K562 (cell line): ENCODE measurements around the gene PMIS2. TPM values are rescaled to one million over a fixed set of nuclear protein-coding genes. Genes with fewer than 3 reads are reported as not detected.
A peak's percentile ranks its signal among the peaks of the same experiment; 100 is the strongest.

Experiments used
- ARID3A ChIP-seq: IDR thresholded peaks from 2 replicates; pipeline ENCODE4 v1.6.1; 2012; ENCODE audit warnings: low read depth, low read length, improper control_type of control experiment, borderline replicate concordance
- ATF4 ChIP-seq: fragments of 450-650 bp; formaldehyde crosslinking; IDR thresholded peaks from 2 replicates; pipeline ENCODE4 v1.4.0; 2022; ENCODE audit warnings: mild to moderate bottlenecking, moderate library complexity
- CC2D1A ChIP-seq: fragments of 450-650 bp; IDR thresholded peaks from 2 replicates; pipeline ENCODE4 v1.6.1; 2017; ENCODE audit warnings: mild to moderate bottlenecking
- CEBPG ChIP-seq, 3 experiments: fragments of 200-800 bp in 1 of 3; sonication (Bioruptor generic) in 1 of 3; sonication (generic) in 1 of 3; formaldehyde crosslinking in 1 of 3; IDR thresholded peaks in 2 of 3; conservative IDR thresholded peaks in 1 of 3; 2 replicates each; pipeline versions ENCODE4 v1.6.1 to v1.8.0; 2016 to 2022; ENCODE audit warnings: missing compliant biosample characterization in 2 of 3, missing genetic modification characterization in 2 of 3, mild to moderate bottlenecking in 1 of 3, missing genetic modification reagents in 1 of 3
- DACH1 ChIP-seq: fragments of 450-650 bp; IDR thresholded peaks from 2 replicates; pipeline ENCODE4 v1.6.1; 2018; ENCODE audit not compliant: partially characterized antibody
- DNMT1 ChIP-seq: fragments of 450-650 bp; IDR thresholded peaks from 2 replicates; pipeline ENCODE4 v1.6.1; 2016; ENCODE audit warnings: antibody characterized with exemption, mild to moderate bottlenecking
- MBD1 ChIP-seq: fragments of 250-450 bp; sonication (Bioruptor Pico); IDR thresholded peaks from 2 replicates; pipeline ENCODE4 v1.8.0; 2022; ENCODE audit warnings: inconsistent platforms
- MTA2 ChIP-seq: fragments of 450-650 bp; IDR thresholded peaks from 2 replicates; pipeline ENCODE4 v1.6.1; 2016; ENCODE audit warnings: low read depth
- MTA3 ChIP-seq: fragments of 450-650 bp; formaldehyde crosslinking; IDR thresholded peaks from 2 replicates; pipeline ENCODE4 v1.6.1; 2017; ENCODE audit warnings: mild to moderate bottlenecking, borderline replicate concordance
- PML ChIP-seq: IDR thresholded peaks from 2 replicates; pipeline ENCODE4 v1.6.1; 2012; ENCODE audit warnings: low read length, inconsistent platforms
- SAFB ChIP-seq: fragments of 200-400 bp; formaldehyde crosslinking; IDR thresholded peaks from 2 replicates; pipeline ENCODE4 v1.6.1; 2017; ENCODE audit warnings: low read depth, low read length, borderline replicate concordance
- TOE1 ChIP-seq, 2 experiments: fragments of 450-650 bp in 1 of 2; sonication (generic) in 1 of 2; formaldehyde crosslinking in 1 of 2; IDR thresholded peaks; 2 replicates each; pipeline versions ENCODE4 v1.7.1 to v1.8.0; 2016 to 2022; ENCODE audit warnings: borderline replicate concordance in 2 of 2, mild to moderate bottlenecking in 2 of 2, antibody characterized with exemption in 1 of 2, inconsistent platforms in 1 of 2, low read depth in 1 of 2, missing genetic modification reagents in 1 of 2, moderate library complexity in 1 of 2
- TRIM25 ChIP-seq: fragments of 450-650 bp; IDR thresholded peaks from 2 replicates; pipeline ENCODE4 v1.7.0; 2016; ENCODE audit warnings: borderline replicate concordance
- ZNF140 ChIP-seq: fragments of 250-450 bp; sonication (Bioruptor Pico); IDR thresholded peaks from 2 replicates; pipeline ENCODE4 v1.8.0; 2021; ENCODE audit warnings: moderate library complexity, mild to moderate bottlenecking, inconsistent platforms
- ZNF395 ChIP-seq: fragments of 200-800 bp; sonication (Bioruptor generic); IDR thresholded peaks from 2 replicates; pipeline ENCODE4 v1.6.1; 2017; ENCODE audit warnings: missing genetic modification characterization, missing compliant biosample characterization
- ZNF586 ChIP-seq: fragments of 450-650 bp; formaldehyde crosslinking; conservative IDR thresholded peaks from 2 replicates; pipeline ENCODE4 v1.4.0; 2020; ENCODE audit warnings: mild to moderate bottlenecking, moderate library complexity
- ZNF830 ChIP-seq: fragments of 250-450 bp; sonication (Bioruptor Pico); IDR thresholded peaks from 2 replicates; pipeline ENCODE4 v1.5.0; 2021; ENCODE audit warnings: mild to moderate bottlenecking
- polyA plus RNA-seq, 8 experiments: library from polyadenylated mRNA; depleted of rRNA in 4 of 8; stranded (reverse) in 5 of 8; unstranded in 3 of 8; fragments of >200 nt; fragmentation: Nextera tagmentation in 2 of 8; fragmentation: Illumina TruSeq in 1 of 8; extraction: Ambion mirVana in 2 of 8; extraction: Trizol in 1 of 8; gene quantifications; 2 replicates each; pipeline versions ENCODE4 v1.2.1 to v1.2.3, GENCODE V29; 2011 to 2014; ENCODE audit warnings: inconsistent platforms in 1 of 8, missing spikeins in 1 of 8
- total RNA-seq, 7 experiments: library from RNA; depleted of rRNA in 6 of 7; stranded (reverse); fragments of >200 nt in 6 of 7; fragmentation: Illumina TruSeq in 2 of 7; extraction: Trizol in 2 of 7; gene quantifications; 2 replicates each; pipeline versions ENCODE4 v1.2.1 to v1.2.3, GENCODE V29; 2011 to 2021; ENCODE audit warnings: low replicate concordance in 1 of 7

The PMIS2 gene
- total and polyA plus RNA-seq, 9 of the 15 experiments (the other 6 are each of a cell fraction or from before 2014, with no cell fraction given): not detected

- TF ChIP-seq TRIM25: no peak
- 0 out of 2 replicates have a peak, but pooled peaks have one; percentile 79 for TF ChIP-seq MTA3
- no peak for TF ChIP-seq ARID3A
- no peak for TF ChIP-seq ZNF395 (CRISPR knock-in tag)
- TF ChIP-seq CEBPG (CRISPR knock-in tag; IDR thresholded peaks at IDR 0.05): no peak
- TF ChIP-seq CEBPG (tag; conservative IDR thresholded peaks at IDR 0.05 in 1 of 2, IDR thresholded peaks at IDR 0.05 in 1 of 2): peak in 1 of 2 experiments; percentile 48; a peak in 1 of 4 replicates
- no peak for TF ChIP-seq MTA2
- peak; percentile 41; the same call in 1 of the 2 replicates for TF ChIP-seq SAFB
- no peak for TF ChIP-seq MBD1 (CRISPR knock-in tag)
- TF ChIP-seq ZNF140 (CRISPR knock-in tag): no peak
- TF ChIP-seq CC2D1A: no peak
- no peak for TF ChIP-seq TOE1 (IDR thresholded peaks at IDR 0.05; ENCODE audit: borderline replicate concordance)
- TF ChIP-seq TOE1 (CRISPR knock-in tag; IDR thresholded peaks at IDR 0.05; ENCODE audit: borderline replicate concordance, low read depth): no peak
- TF ChIP-seq ZNF586: no peak
- TF ChIP-seq PML: peak; percentile 46; the same call in 1 of the 2 replicates
- TF ChIP-seq DNMT1: no peak
- TF ChIP-seq ZNF830: no peak
- no peak for TF ChIP-seq ATF4 (CRISPR knock-in tag)
- TF ChIP-seq DACH1: no peak
Measured at GRCh38 chr19:35545001-35545854, 40.7 kb upstream of the PMIS2 start, which contains the start of gene TMEM147 (continued).
